ENCODE results near the gene TCF15. TPM values are rescaled to one million over a fixed set of nuclear protein-coding genes. Genes with fewer than 3 reads are reported as not detected.
"Not testable (repeated sequence)": the region's sequence is repeated elsewhere in the genome, so short reads cannot be mapped to it uniquely, and the experiment has no call there.

The TCF15 gene
- total and polyA plus RNA-seq, 8 donors: 0.18 to 2.4 (median 1.5) TPM

DNA sequence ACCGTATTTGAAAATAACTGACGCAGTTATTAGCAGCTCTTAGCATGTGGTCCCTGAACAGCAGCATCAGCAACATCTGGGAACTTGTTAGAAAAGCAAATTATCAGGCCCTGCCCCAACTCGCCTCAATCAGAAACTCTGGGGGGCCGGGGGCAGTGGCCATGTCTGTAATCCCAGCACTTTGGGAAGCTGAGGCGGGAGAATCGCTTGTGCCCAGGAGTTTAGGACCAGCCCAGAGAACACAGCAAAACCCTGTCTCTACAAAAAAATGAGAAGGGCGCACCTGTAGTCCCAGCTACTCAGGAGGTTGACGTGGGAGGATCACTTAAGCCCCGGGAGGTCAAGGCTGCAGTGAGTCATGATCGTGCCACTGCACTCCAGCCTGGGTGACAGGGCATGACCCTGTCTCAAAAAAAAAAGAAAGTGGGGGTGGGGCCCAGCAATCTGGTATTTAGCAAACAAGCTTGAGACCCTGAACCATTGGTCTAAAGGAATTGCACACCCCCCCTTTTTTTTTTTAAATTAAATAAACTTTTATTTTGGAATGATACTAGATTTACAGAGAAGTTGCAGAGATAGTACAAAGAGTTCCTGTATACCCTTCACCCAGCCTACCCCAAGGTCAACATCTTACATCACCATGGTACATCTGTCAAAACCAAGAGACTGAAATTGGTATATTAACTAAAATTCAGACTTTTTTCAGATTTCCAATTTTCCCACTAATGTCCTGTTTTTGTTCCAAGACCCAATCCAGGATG is 36.2 kb upstream of the TCF15 start:
- no peak overlapping the region for H3K4me3 ChIP-seq
- DNase-seq (no peak), ATAC-seq (peak; percentile 36)
- H3K27me3 ChIP-seq: peaks cover 0 to 20% of the 10 kb centered on the region in 2 donors
- intact Hi-C loops (cut with DNase I): no loop called here
- peaks cover 0 to 19% of the 10 kb centered on the region in 2 donors for H3K4me1 ChIP-seq
- no peaks in the 10 kb centered on the region for H3K9me3 ChIP-seq
- H3K36me3 ChIP-seq: peaks cover 0 to 39% of the 10 kb centered on the region in 2 donors
- H3K27ac ChIP-seq: no peak overlapping the region
- TF ChIP-seq, protein P1, sequence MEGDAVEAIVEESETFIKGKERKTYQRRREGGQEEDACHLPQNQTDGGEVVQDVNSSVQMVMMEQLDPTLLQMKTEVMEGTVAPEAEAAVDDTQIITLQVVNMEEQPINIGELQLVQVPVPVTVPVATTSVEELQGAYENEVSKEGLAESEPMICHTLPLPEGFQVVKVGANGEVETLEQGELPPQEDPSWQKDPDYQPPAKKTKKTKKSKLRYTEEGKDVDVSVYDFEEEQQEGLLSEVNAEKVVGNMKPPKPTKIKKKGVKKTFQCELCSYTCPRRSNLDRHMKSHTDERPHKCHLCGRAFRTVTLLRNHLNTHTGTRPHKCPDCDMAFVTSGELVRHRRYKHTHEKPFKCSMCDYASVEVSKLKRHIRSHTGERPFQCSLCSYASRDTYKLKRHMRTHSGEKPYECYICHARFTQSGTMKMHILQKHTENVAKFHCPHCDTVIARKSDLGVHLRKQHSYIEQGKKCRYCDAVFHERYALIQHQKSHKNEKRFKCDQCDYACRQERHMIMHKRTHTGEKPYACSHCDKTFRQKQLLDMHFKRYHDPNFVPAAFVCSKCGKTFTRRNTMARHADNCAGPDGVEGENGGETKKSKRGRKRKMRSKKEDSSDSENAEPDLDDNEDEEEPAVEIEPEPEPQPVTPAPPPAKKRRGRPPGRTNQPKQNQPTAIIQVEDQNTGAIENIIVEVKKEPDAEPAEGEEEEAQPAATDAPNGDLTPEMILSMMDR (IDR thresholded peaks at IDR 0.05): no peak

DNA sequence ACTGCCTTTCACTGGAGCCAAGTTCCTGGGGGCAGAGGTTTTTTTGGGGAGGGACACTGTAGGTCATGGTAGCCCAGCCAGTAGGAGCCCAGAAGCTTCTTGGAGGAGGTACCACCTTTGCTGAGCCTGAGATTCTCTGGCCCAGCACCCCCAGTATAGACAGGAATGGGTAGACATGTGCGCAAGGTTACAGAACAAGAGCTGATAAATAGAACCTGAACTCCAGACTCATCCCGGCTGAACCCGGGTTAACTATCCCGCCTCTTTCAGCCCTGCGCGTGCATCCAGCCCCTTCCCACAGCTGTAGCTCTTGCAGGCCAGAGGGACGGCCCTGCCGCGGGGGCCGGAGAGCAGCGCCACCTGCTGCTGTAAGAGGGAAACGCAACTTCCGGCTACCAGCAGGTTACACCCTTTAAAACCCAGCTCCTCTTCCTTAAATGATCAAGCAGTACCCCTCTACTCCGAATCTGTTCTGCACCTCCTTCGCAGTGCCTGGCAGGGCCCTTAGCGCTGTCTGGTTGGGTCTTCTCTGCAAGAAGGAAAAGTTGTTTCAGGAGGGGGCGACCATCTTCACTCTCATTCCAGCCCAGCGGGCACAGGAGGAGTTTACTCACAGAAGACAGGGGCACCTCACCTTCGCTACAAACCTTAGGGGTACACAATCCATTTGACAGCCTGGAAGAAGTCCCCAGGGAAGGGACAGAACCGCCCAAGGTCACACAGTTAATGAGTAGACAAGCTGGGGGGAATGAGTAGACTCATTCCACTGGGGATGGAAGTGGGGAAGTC is 35.4 kb upstream of the TCF15 start:
- Histone ChIP-seq H3K27ac (no peak overlapping the region), H3K4me3 (no peak overlapping the region), H3K36me3 (peaks cover 0 to 37% of the 10 kb centered on the region in 2 donors), H3K4me1 (peaks cover 0 to 16% of the 10 kb centered on the region in 2 donors), H3K27me3 (peaks cover 0 to 20% of the 10 kb centered on the region in 2 donors), H3K9me3 (no peaks in the 10 kb centered on the region)
- TF ChIP-seq, protein P1 (IDR thresholded peaks at IDR 0.05): peak; percentile 89 to 95
- ATAC-seq (peak; percentile 94), DNase-seq (peak; percentile 59 to 92 (median 71))
- intact Hi-C loops (cut with DNase I): no loop called here

DNA sequence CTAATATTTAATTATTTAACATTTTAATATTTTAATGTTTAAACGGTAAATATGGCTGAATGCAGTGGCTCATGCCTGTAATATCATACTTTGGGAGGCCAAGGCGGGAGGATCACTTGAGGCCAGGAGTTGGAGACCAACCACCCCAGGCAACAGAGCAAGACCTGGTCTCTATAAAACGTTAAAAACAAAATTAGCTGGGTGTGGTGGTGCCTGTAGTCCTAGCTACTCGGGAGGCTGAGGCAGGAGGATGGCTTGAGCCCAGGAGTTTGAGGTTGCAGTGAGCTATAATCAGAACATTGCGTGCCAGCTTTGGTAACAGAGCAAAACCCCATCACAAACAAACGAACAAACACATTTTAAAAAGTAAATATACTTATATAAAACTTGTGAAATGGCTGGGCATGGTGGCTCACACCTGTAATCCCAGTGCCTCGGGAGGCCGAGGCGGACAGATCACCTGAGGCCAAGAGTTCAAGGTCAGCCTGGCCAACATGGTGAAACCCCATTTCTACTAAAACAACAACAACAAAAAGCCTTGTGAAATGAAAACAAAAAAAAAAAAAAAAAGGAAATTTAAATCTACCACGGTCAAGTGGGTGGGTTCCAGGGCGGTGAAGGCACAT is 34.7 kb upstream of the TCF15 start:
- intact Hi-C loops (cut with DNase I): loop anchor here in 1 of 2 donors (5.0 kb wide), 1 partner anchor 83 kb away; no protein-coding TSS in a partner anchor
- Histone ChIP-seq H3K4me3 (no peak overlapping the region), H3K27ac (no peak overlapping the region), H3K9me3 (no peaks in the 10 kb centered on the region), H3K36me3 (peaks cover 0 to 30% of the 10 kb centered on the region in 2 donors), H3K27me3 (peaks cover 0 to 20% of the 10 kb centered on the region in 2 donors), H3K4me1 (peaks cover 0 to 16% of the 10 kb centered on the region in 2 donors)
- TF ChIP-seq, protein P1 (IDR thresholded peaks at IDR 0.05): no peak
- DNase-seq (no peak), ATAC-seq (no peak)

DNA sequence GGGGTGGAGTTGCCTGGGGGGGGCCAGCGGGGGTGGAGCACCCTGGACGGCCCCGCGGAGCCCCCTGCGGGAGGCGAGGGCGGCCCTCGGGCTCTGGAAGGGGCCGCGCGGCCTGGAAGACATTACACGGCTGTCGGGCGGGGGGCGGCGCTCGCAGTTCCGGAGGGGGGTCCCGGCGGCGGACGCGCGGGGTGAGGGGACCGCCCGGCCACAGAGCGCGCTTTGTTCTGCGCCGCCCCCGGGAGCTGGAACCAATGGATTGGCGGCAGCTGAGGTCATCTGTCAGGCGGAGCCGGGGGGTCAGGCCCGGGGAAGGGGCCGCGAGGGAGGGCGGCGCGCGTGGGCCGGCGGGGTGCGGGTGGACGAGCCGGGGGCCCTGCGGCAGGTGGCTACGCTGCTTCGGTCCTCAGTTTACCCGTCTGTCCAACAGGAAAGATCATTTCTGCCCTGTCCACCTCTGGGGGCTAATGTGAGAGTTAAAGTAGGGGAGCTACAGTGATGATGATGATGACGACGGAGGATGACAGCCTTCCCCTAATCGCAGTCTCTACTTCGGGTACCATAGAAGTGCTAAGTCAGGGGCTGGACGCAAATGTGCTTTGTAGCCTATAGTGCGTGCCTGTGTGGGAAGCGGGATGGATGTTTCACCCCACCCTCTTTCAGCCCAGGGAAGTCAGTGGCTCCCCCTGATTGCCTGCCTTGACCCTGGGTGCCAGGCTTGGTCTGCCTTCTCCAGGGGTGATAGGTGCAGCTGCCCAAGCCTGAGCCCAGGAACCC is 32.5 kb upstream of the TCF15 start:
- Histone ChIP-seq H3K27ac (no peak overlapping the region), H3K9me3 (no peaks in the 10 kb centered on the region), H3K36me3 (peaks cover 0 to 9% of the 10 kb centered on the region in 2 donors), H3K4me1 (peaks cover 0 to 16% of the 10 kb centered on the region in 2 donors), H3K4me3 (peak overlapping the region in 1 of 2 donors; percentile 14), H3K27me3 (peaks cover 0 to 20% of the 10 kb centered on the region in 2 donors)
- TF ChIP-seq, protein P1 (IDR thresholded peaks at IDR 0.05): no peak
- DNase-seq: peak in 3 of 4 donors; percentile 36 to 76 (median 58)
- intact Hi-C loops (cut with DNase I): loop anchor here in 1 of 2 donors (5.0 kb wide), 1 partner anchor 80 kb away; no protein-coding TSS in a partner anchor
- no peak for ATAC-seq

DNA sequence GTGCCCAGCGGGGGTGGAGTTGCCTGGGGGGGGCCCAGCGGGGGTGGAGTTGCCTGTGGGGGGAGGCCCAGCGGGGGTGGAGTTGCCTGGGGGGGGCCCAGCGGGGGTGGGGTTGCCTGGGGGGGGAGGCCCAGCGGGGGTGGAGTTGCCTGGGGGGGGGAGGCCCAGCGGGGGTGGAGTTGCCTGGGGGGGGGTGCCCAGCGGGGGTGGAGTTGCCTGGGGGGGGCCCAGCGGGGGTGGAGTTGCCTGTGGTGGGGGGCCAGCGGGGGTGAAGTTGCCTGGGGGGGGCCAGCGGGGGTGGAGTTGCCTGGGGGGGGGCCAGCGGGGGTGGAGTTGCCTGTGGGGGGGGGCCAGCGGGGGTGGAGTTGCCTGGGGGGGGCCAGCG is 31.9 kb upstream of the TCF15 start:
- not testable (repeated sequence) for H3K27ac ChIP-seq
- intact Hi-C loops (cut with DNase I): loop anchor here in 1 of 2 donors (5.0 kb wide), 1 partner anchor 80 kb away; no protein-coding TSS in a partner anchor

More for the DNA sequence above, 31.9 kb upstream of the TCF15 start:
- DNase-seq, H3K9me3 ChIP-seq, ATAC-seq, H3K4me3 ChIP-seq, H3K36me3 ChIP-seq: not testable (repeated sequence)
- peaks cover 0 to 16% of the 10 kb centered on the region in 2 donors for H3K4me1 ChIP-seq
- H3K27me3 ChIP-seq: peaks cover 0 to 20% of the 10 kb centered on the region in 2 donors
